IMR-90 (cell line): Measurements from ENCODE around the gene MYNN. TPM values are rescaled to one million over a fixed set of nuclear protein-coding genes. Genes with fewer than 3 reads are reported as not detected.

Experiments
- ATAC-seq: fragments of 200-7000 bp; cut with Tn5 transposase; 2 replicates; pipeline ENCODE4 v1.9.1; 2020; ENCODE audit warnings: low read depth, mild to moderate bottlenecking, moderate library complexity
- BruUV-seq: library from RNA; stranded (reverse); fragments of 400-500 nt; replicated peaks from 2 replicates; lab custom pipeline; 2021; lab: Mats Ljungman, UMichigan
- CTCF ChIA-PET: fragments of 300-600 bp; formaldehyde crosslinking; extraction: SDS; loops from one replicate; lab custom pipeline; 2021; ENCODE audit warnings: antibody characterized with exemption; lab: Yijun Ruan, JAX
- POLR2A ChIA-PET: fragments of 300-600 bp; sonication (Branson Sonifier 250); formaldehyde crosslinking; loops from one replicate; lab custom pipeline; 2022; ENCODE audit warnings: antibody characterized with exemption; ENCODE audit not compliant: unreplicated experiment; lab: Charles Lee
- DNase-seq: peaks from one replicate; pipeline ENCODE4 v3.0.0; 2013
- H2AFZ ChIP-seq: replicated peaks from 2 replicates; pipeline ENCODE3; 2013; ENCODE audit warnings: low read length, mild to moderate bottlenecking; ENCODE audit not compliant: poor library complexity
- H2AK5ac ChIP-seq: 2 replicates; pipeline ENCODE4 v1.6.1; 2013; ENCODE audit warnings: low read depth, low read length, inconsistent platforms
- H2AK9ac ChIP-seq: replicated peaks from 2 replicates; pipeline ENCODE3; 2013; ENCODE audit warnings: mild to moderate bottlenecking, low read depth, low read length, moderate library complexity; ENCODE audit not compliant: poor library complexity
- H2BK120ac ChIP-seq: 2 replicates; pipeline ENCODE4 v1.6.1; 2013; ENCODE audit warnings: low read depth, low read length, inconsistent platforms
- H2BK15ac ChIP-seq: 3 replicates; pipeline ENCODE4 v1.6.1; 2013; ENCODE audit warnings: low read depth, low read length, inconsistent platforms
- H2BK20ac ChIP-seq: 2 replicates; pipeline ENCODE4 v1.6.1; 2013; ENCODE audit warnings: low read depth, mild to moderate bottlenecking, inconsistent platforms, low read length, moderate library complexity
- H2BK5ac ChIP-seq: 2 replicates; pipeline ENCODE4 v1.6.1; 2013; ENCODE audit warnings: mild to moderate bottlenecking, low read depth, low read length, inconsistent platforms; ENCODE audit not compliant: poor library complexity, severe bottlenecking
- H3K14ac ChIP-seq: replicated peaks from 2 replicates; pipeline ENCODE4 v1.6.1; 2013; ENCODE audit warnings: low read depth, low read length, inconsistent platforms
- H3K18ac ChIP-seq: 2 replicates; pipeline ENCODE4 v1.6.1; 2013; ENCODE audit warnings: low read depth, low read length, control low read depth
- H3K23ac ChIP-seq: 2 replicates; pipeline ENCODE4 v1.6.1; 2013; ENCODE audit warnings: low read depth, low read length, inconsistent platforms
- H3K27ac ChIP-seq: 2 replicates; pipeline ENCODE4 v1.5.1; 2013; ENCODE audit warnings: mild to moderate bottlenecking, control low read depth, low read length; ENCODE audit not compliant: insufficient read depth
- H3K27me3 ChIP-seq: 2 replicates; pipeline ENCODE4 v1.6.1; 2013; ENCODE audit warnings: low read length; ENCODE audit not compliant: control insufficient read depth, insufficient read depth
- H3K36me3 ChIP-seq: 2 replicates; pipeline ENCODE4 v1.6.1; 2013; ENCODE audit warnings: low read length, mixed read lengths; ENCODE audit not compliant: control insufficient read depth, insufficient read depth
- H3K4ac ChIP-seq: 2 replicates; pipeline ENCODE4 v1.6.1; 2013; ENCODE audit warnings: low read depth, low read length, inconsistent platforms
- H3K4me1 ChIP-seq: 2 replicates; pipeline ENCODE4 v1.6.1; 2013; ENCODE audit warnings: low read length, mixed read lengths; ENCODE audit not compliant: control insufficient read depth, insufficient read depth
- H3K4me2 ChIP-seq: 2 replicates; pipeline ENCODE4 v1.6.1; 2013; ENCODE audit warnings: low read depth, mild to moderate bottlenecking, control low read depth, low read length, moderate library complexity
- H3K4me3 ChIP-seq: 2 replicates; pipeline ENCODE4 v1.5.1; 2013; ENCODE audit warnings: low read depth, mild to moderate bottlenecking, control low read depth, low read length, moderate library complexity; ENCODE audit not compliant: insufficient read depth
- H3K56ac ChIP-seq: 2 replicates; pipeline ENCODE4 v1.6.1; 2013; ENCODE audit warnings: low read length, inconsistent platforms; ENCODE audit not compliant: insufficient read depth; ENCODE audit errors: extremely low read depth
- H3K79me1 ChIP-seq, 2 experiments: 2 replicates each; pipeline ENCODE4 v1.6.1; 2013; ENCODE audit warnings: low read length in 2 of 2, inconsistent platforms in 1 of 2, low read depth in 1 of 2
- H3K9ac ChIP-seq: 2 replicates; pipeline ENCODE4 v1.6.1; 2013; ENCODE audit warnings: low read depth, low read length, control low read depth
- H3K9me1 ChIP-seq: 2 replicates; pipeline ENCODE4 v1.6.1; 2013; ENCODE audit warnings: low read length, inconsistent platforms; ENCODE audit not compliant: insufficient read depth
- H3K9me3 ChIP-seq: 2 replicates; pipeline ENCODE4 v1.6.1; 2013; ENCODE audit warnings: low read length; ENCODE audit not compliant: control insufficient read depth, insufficient read depth
- H4K20me1 ChIP-seq: 2 replicates; pipeline ENCODE4 v1.6.1; 2013; ENCODE audit warnings: low read length, inconsistent platforms; ENCODE audit not compliant: insufficient read depth
- H4K5ac ChIP-seq: 2 replicates; pipeline ENCODE4 v1.6.1; 2013; ENCODE audit warnings: mild to moderate bottlenecking, low read depth, low read length, control low read depth
- H4K8ac ChIP-seq, 2 experiments: 2 replicates each; pipeline ENCODE4 v1.6.1; 2013; ENCODE audit warnings: low read depth in 2 of 2, low read length in 2 of 2, control low read depth in 1 of 2, inconsistent platforms in 1 of 2
- H4K91ac ChIP-seq: 2 replicates; pipeline ENCODE4 v1.6.1; 2013; ENCODE audit warnings: low read depth, low read length, inconsistent platforms; ENCODE audit not compliant: insufficient read depth
- MAFK ChIP-seq: IDR thresholded peaks from 2 replicates; pipeline ENCODE4 v1.6.1; 2012; ENCODE audit warnings: low read depth, low read length, improper control_type of control experiment
- WGBS, 2 experiments: methylation state at CpG; one replicate each; pipeline versions ENCODE4 v1.1.5 to v1.1.7; 2013; ENCODE audit warnings: missing lambda C conversion rate in 2 of 2; ENCODE audit not compliant: insufficient read length in 1 of 2; ENCODE audit errors: extremely low coverage in 2 of 2; 5-methylcytosine and 5-hydroxymethylcytosine counted together
- dilution Hi-C: fragments of 300-500 bp; cut with HindIII; formaldehyde crosslinking; loops from one replicate; pipeline ENCODE4 v1.14.3; 2018; ENCODE audit warnings: low sequenced_read_pairs; ENCODE audit not compliant: unreplicated experiment
- in situ Hi-C: fragments of 300-500 bp; cut with MboI; formaldehyde crosslinking; loops from 3 replicates; pipeline ENCODE4 v1.14.3; 2019; ENCODE audit warnings: low sequenced_read_pairs, inconsistent platforms, mixed read lengths
- intact Hi-C: fragments of 100-400 bp; cut with micrococcal nuclease; formaldehyde crosslinking; loops from 2 replicates; pipeline ENCODE4 v1.10.0; 2022
- polyA plus RNA-seq, 3 experiments: library from polyadenylated mRNA; depleted of rRNA; stranded (reverse); fragments of >200 nt; gene quantifications; 2 replicates each; pipeline ENCODE4 v1.2.3, GENCODE V29; 2012; ENCODE audit warnings: low replicate concordance in 1 of 3
- total RNA-seq: library from RNA; depleted of rRNA; stranded (reverse); fragments of >200 nt; gene quantifications from 2 replicates; pipeline ENCODE4 v1.2.3, GENCODE V29; 2012

MYNN gene
- total and polyA plus RNA-seq, 2 of the 4 experiments (the other 2 are of a cell fraction), result 11.8 to 26.9 TPM

GRCh38 chr3:169815590-169816150, 42.5 kb downstream of the MYNN start:
- Histone ChIP-seq H3K9me3 (no peaks in the 10 kb centered on the region), H2AK5ac (no peak overlapping the region), H3K23ac (no peak overlapping the region), H2BK20ac (no peak overlapping the region), H3K4me1 (peaks cover 6% of the 10 kb centered on the region), H2AK9ac (no peak overlapping the region), H3K9ac (no peak overlapping the region), H3K18ac (no peak overlapping the region), H2BK15ac (no peak overlapping the region), H4K5ac (no peak overlapping the region), H3K9me1 (peaks cover 9% of the 10 kb centered on the region), H3K27me3 (no peaks in the 10 kb centered on the region), H3K56ac (no peak overlapping the region), H3K79me1 (peaks cover 0 to 3% of the 10 kb centered on the region in 2 experiments; a peak in 1 of 4 replicates), H3K14ac (no peak overlapping the region), H4K20me1 (no peaks in the 10 kb centered on the region), H3K4me2 (no peak overlapping the region), H2AFZ (no peak overlapping the region), H4K91ac (no peak overlapping the region), H2BK120ac (no peak overlapping the region), H3K27ac (no peak overlapping the region), H4K8ac (no peak overlapping the region), H3K36me3 (no peaks in the 10 kb centered on the region), H3K4ac (no peak overlapping the region), H3K4me3 (no peak overlapping the region), H2BK5ac (no peak overlapping the region)
- intact Hi-C loops, result no loop called here
- no peak for DNase-seq
- dilution Hi-C loops, result no loop called here
- no peak for TF ChIP-seq MAFK
- no CpG with 5 or more reads among the region's 4 CpGs for WGBS, 2 experiments
- no TSS peak for BruUV-seq
- in situ Hi-C loops, result no loop called here
- ChIA-PET CTCF (no interaction called here), POLR2A (no interaction called here)
- ATAC-seq, result no peak
